Mucosa of rectum (tissue), 2 donors: ENCODE data around the gene RNF125.
"Not testable (repeated sequence)": the region's sequence is repeated elsewhere in the genome, so short reads cannot be mapped to it uniquely, and the experiment has no call there.

ENCODE experiments used
- H3K27ac ChIP-seq, 2 donors: one replicate each; pipeline ENCODE4 v1.7.0; 2013; ENCODE audit warnings: inconsistent platforms in 2 of 2, low read depth in 2 of 2, low read length in 2 of 2
- H3K27me3 ChIP-seq, 2 donors: one replicate each; pipeline ENCODE4 v1.7.0; 2013; ENCODE audit warnings: low read length in 2 of 2; ENCODE audit not compliant: control insufficient read depth in 2 of 2, insufficient read depth in 2 of 2
- H3K36me3 ChIP-seq, 2 donors: one replicate each; pipeline ENCODE4 v1.7.0; 2013; ENCODE audit warnings: low read length in 2 of 2; ENCODE audit not compliant: control insufficient read depth in 2 of 2, insufficient read depth in 2 of 2
- H3K4me1 ChIP-seq, 2 donors: one replicate each; pipeline ENCODE4 v1.7.0; 2013; ENCODE audit warnings: low read length in 2 of 2, mild to moderate bottlenecking in 1 of 2; ENCODE audit not compliant: control insufficient read depth in 2 of 2, insufficient read depth in 2 of 2
- H3K4me3 ChIP-seq, 2 donors: one replicate each; pipeline ENCODE4 v1.7.0; 2013; ENCODE audit warnings: low read length in 2 of 2
- H3K9ac ChIP-seq, 2 donors: one replicate each; pipeline ENCODE4 v1.7.0; 2013; ENCODE audit warnings: low read length in 2 of 2, low read depth in 1 of 2, mild to moderate bottlenecking in 1 of 2
- H3K9me3 ChIP-seq, 2 donors: one replicate each; pipeline ENCODE4 v1.7.0; 2013; ENCODE audit warnings: low read length in 2 of 2; ENCODE audit not compliant: control insufficient read depth in 2 of 2
- donor health status: healthy.
- donor health status: Normal muscosa, but diverticular disease.

The RNF125 gene

GRCh38 chr18:31990823-31991222, 27.8 kb upstream of the RNF125 start:
- H3K4me3 ChIP-seq: no peak overlapping the region
- H3K9me3 ChIP-seq: no peaks in the 10 kb centered on the region
- no peaks in the 10 kb centered on the region for H3K4me1 ChIP-seq
- no peak overlapping the region for H3K27ac ChIP-seq
- H3K27me3 ChIP-seq: no peaks in the 10 kb centered on the region
- no peak overlapping the region for H3K9ac ChIP-seq
- no peaks in the 10 kb centered on the region for H3K36me3 ChIP-seq

GRCh38 chr18:31996007-31996406, 22.6 kb upstream of the RNF125 start:
- H3K36me3 ChIP-seq: no peaks in the 10 kb centered on the region
- H3K4me3 ChIP-seq: no peak overlapping the region
- no peaks in the 10 kb centered on the region for H3K27me3 ChIP-seq
- H3K27ac ChIP-seq: no peak overlapping the region
- no peaks in the 10 kb centered on the region for H3K9me3 ChIP-seq
- H3K9ac ChIP-seq: no peak overlapping the region
- no peaks in the 10 kb centered on the region for H3K4me1 ChIP-seq

GRCh38 chr18:31998880-31999412, 19.7 kb upstream of the RNF125 start:
- no peaks in the 10 kb centered on the region for H3K36me3 ChIP-seq
- H3K27ac ChIP-seq: no peak overlapping the region
- H3K4me3 ChIP-seq: no peak overlapping the region
- H3K9me3 ChIP-seq: no peaks in the 10 kb centered on the region
- H3K4me1 ChIP-seq: no peaks in the 10 kb centered on the region
- H3K27me3 ChIP-seq: no peaks in the 10 kb centered on the region
- H3K9ac ChIP-seq: no peak overlapping the region

- not testable (repeated sequence) for H3K27ac ChIP-seq, H3K4me3 ChIP-seq, H3K36me3 ChIP-seq, H3K4me1 ChIP-seq, H3K9ac ChIP-seq, H3K9me3 ChIP-seq, H3K27me3 ChIP-seq
Measured at GRCh38 chr18:32001141-32001540, 17.5 kb upstream of the RNF125 start.

- not testable (repeated sequence) for H3K9ac ChIP-seq, H3K4me3 ChIP-seq, H3K36me3 ChIP-seq, H3K9me3 ChIP-seq, H3K27ac ChIP-seq, H3K27me3 ChIP-seq, H3K4me1 ChIP-seq
Measured at GRCh38 chr18:32003822-32004221, 14.8 kb upstream of the RNF125 start.

GRCh38 chr18:32010124-32010721, 8.4 kb upstream of the RNF125 start:
- Histone ChIP-seq H3K9ac (no peak overlapping the region), H3K4me1 (no peaks in the 10 kb centered on the region), H3K36me3 (no peaks in the 10 kb centered on the region), H3K4me3 (no peak overlapping the region), H3K27me3 (no peaks in the 10 kb centered on the region), H3K9me3 (no peaks in the 10 kb centered on the region), H3K27ac (no peak overlapping the region)

- Histone ChIP-seq H3K27ac (no peak overlapping the region), H3K4me3 (no peak overlapping the region), H3K4me1 (no peaks in the 10 kb centered on the region), H3K9me3 (no peaks in the 10 kb centered on the region), H3K27me3 (no peaks in the 10 kb centered on the region), H3K9ac (no peak overlapping the region), H3K36me3 (no peaks in the 10 kb centered on the region)
Measured at GRCh38 chr18:32011193-32011592, 7.4 kb upstream of the RNF125 start.

- H3K9ac ChIP-seq: peak overlapping the region; percentile 87 to 93
- no peaks in the 10 kb centered on the region for H3K27me3 ChIP-seq
- H3K36me3 ChIP-seq: no peaks in the 10 kb centered on the region
- H3K4me1 ChIP-seq: peaks cover 4 to 8% of the 10 kb centered on the region in 2 donors
- H3K27ac ChIP-seq: peak overlapping the region; percentile 90 to 94
- peak overlapping the region; percentile 81 to 92 for H3K4me3 ChIP-seq
- H3K9me3 ChIP-seq: no peaks in the 10 kb centered on the region
Measured at GRCh38 chr18:32019251-32019948, 775 bp downstream of the RNF125 start.

GRCh38 chr18:32019949-32020625, 1.5 kb downstream of the RNF125 start:
- not testable (repeated sequence) for H3K36me3 ChIP-seq, H3K4me1 ChIP-seq, H3K27me3 ChIP-seq, H3K9me3 ChIP-seq
- Histone ChIP-seq H3K27ac (peak overlapping the region; percentile 90 to 94), H3K4me3 (peak overlapping the region; percentile 81 to 92), H3K9ac (peak overlapping the region; percentile 87 to 93)
